K562 (cell line): ENCODE measurements around the gene POU3F1. TPM values are rescaled to one million over a fixed set of nuclear protein-coding genes. Genes with fewer than 3 reads are reported as not detected.
A peak's percentile ranks its signal among the peaks of the same experiment; 100 is the strongest.

Experiments
- CTCF ChIP-seq, 3 experiments: IDR thresholded peaks in 2 of 3; conservative IDR thresholded peaks in 1 of 3; 2 replicates each; pipeline ENCODE4 v1.5.1; 2011 to 2012; ENCODE audit warnings: low read length in 3 of 3, mild to moderate bottlenecking in 3 of 3, control low read depth in 2 of 3, improper control_type of control experiment in 1 of 3, inconsistent platforms in 1 of 3, low read depth in 1 of 3, mixed read lengths in 1 of 3, moderate library complexity in 1 of 3; ENCODE audit not compliant: insufficient read depth in 2 of 3
- EZH2 ChIP-seq: IDR thresholded peaks from 2 replicates; pipeline ENCODE4 v1.6.1; 2012; ENCODE audit warnings: low read depth, mild to moderate bottlenecking, inconsistent platforms, low read length, borderline replicate concordance
- FOXJ3 ChIP-seq: sonication (generic); formaldehyde crosslinking; IDR thresholded peaks from 2 replicates; pipeline ENCODE4 v1.4.0; 2020; ENCODE audit warnings: mild to moderate bottlenecking, missing genetic modification reagents
- JUND ChIP-seq, 2 experiments: IDR thresholded peaks; 2 replicates in 1 of 2; 3 replicates in 1 of 2; pipeline ENCODE4 v1.6.1; 2011; ENCODE audit warnings: borderline replicate concordance in 2 of 2, low read depth in 2 of 2, low read length in 2 of 2, improper control_type of control experiment in 1 of 2, missing biosample characterization in 1 of 2, missing genetic modification characterization in 1 of 2, missing genetic modification reagents in 1 of 2
- MTF1 ChIP-seq: fragments of 250-450 bp; sonication (Bioruptor Pico); IDR thresholded peaks from 2 replicates; pipeline ENCODE4 v1.9.0; 2021; ENCODE audit warnings: moderate library complexity, mild to moderate bottlenecking, inconsistent platforms, borderline replicate concordance
- NR2C2 ChIP-seq, 2 experiments: fragments of 200-800 bp in 1 of 2; sonication (Bioruptor generic) in 1 of 2; sonication (generic) in 1 of 2; formaldehyde crosslinking in 1 of 2; IDR thresholded peaks; 2 replicates each; pipeline versions ENCODE4 v1.6.1 to v1.8.0; 2016 to 2022; ENCODE audit warnings: mild to moderate bottlenecking in 1 of 2, missing compliant biosample characterization in 1 of 2, missing genetic modification characterization in 1 of 2, missing genetic modification reagents in 1 of 2
- RFX1 ChIP-seq: fragments of 450-650 bp; IDR thresholded peaks from 2 replicates; pipeline ENCODE4 v1.6.1; 2016; ENCODE audit warnings: mild to moderate bottlenecking, moderate library complexity
- SMAD2 ChIP-seq: fragments of 150-350 bp; IDR thresholded peaks from 2 replicates; pipeline ENCODE4 v1.6.1; 2014; ENCODE audit warnings: low read depth, mild to moderate bottlenecking, low read length
- TFE3 ChIP-seq: fragments of 450-650 bp; formaldehyde crosslinking; IDR thresholded peaks from 2 replicates; pipeline ENCODE4 v1.4.0; 2020; ENCODE audit warnings: mild to moderate bottlenecking, mixed read lengths
- ZNF318 ChIP-seq, 2 experiments: fragments of 450-650 bp; IDR thresholded peaks; 2 replicates each; pipeline ENCODE4 v1.6.1; 2016; ENCODE audit warnings: mild to moderate bottlenecking in 2 of 2, borderline replicate concordance in 1 of 2, low read depth in 1 of 2, moderate library complexity in 1 of 2
- ZNF77 ChIP-seq: fragments of 250-450 bp; sonication (Bioruptor Pico); IDR thresholded peaks from 2 replicates; pipeline ENCODE4 v1.5.0; 2020
- polyA plus RNA-seq, 8 experiments: library from polyadenylated mRNA; depleted of rRNA in 4 of 8; stranded (reverse) in 5 of 8; unstranded in 3 of 8; fragments of >200 nt; fragmentation: Nextera tagmentation in 2 of 8; fragmentation: Illumina TruSeq in 1 of 8; extraction: Ambion mirVana in 2 of 8; extraction: Trizol in 1 of 8; gene quantifications; 2 replicates each; pipeline versions ENCODE4 v1.2.1 to v1.2.3, GENCODE V29; 2011 to 2014; ENCODE audit warnings: inconsistent platforms in 1 of 8, missing spikeins in 1 of 8
- total RNA-seq, 7 experiments: library from RNA; depleted of rRNA in 6 of 7; stranded (reverse); fragments of >200 nt in 6 of 7; fragmentation: Illumina TruSeq in 2 of 7; extraction: Trizol in 2 of 7; gene quantifications; 2 replicates each; pipeline versions ENCODE4 v1.2.1 to v1.2.3, GENCODE V29; 2011 to 2021; ENCODE audit warnings: low replicate concordance in 1 of 7

POU3F1 gene
- total and polyA plus RNA-seq, 9 of the 15 experiments (the other 6 are each of a cell fraction or from before 2014, with no cell fraction given), result 0.09 TPM; not detected in 8

GRCh38 chr1:37999430-38000232 is 47.0 kb downstream of the POU3F1 start (continued):
- TF ChIP-seq NR2C2 (CRISPR knock-in tag; IDR thresholded peaks at IDR 0.05), result no peak; the same call in 1 of the 2 replicates
- peak; percentile 92 for TF ChIP-seq NR2C2 (tag; IDR thresholded peaks at IDR 0.05)
- TF ChIP-seq SMAD2, result no peak
- no peak for TF ChIP-seq EZH2
- TF ChIP-seq TFE3 (CRISPR knock-in tag), result no peak
- TF ChIP-seq ZNF77 (CRISPR knock-in tag), result 0 out of 2 replicates have a peak, but pooled peaks have one; percentile 29
- 0 out of 4 replicates have a peak, but pooled peaks of 1 of the 2 experiments have one; percentile 29 for TF ChIP-seq ZNF318 (IDR thresholded peaks at IDR 0.05; ENCODE audit: borderline replicate concordance in 1 of 2, low read depth in 1 of 2)
- no peak for TF ChIP-seq MTF1
- TF ChIP-seq FOXJ3, result no peak
- no peak for TF ChIP-seq RFX1
- TF ChIP-seq JUND (IDR thresholded peaks at IDR 0.05; ENCODE audit: borderline replicate concordance, low read depth, low read length), result peak; percentile 100
- TF ChIP-seq JUND (tag; IDR thresholded peaks at IDR 0.05; ENCODE audit: borderline replicate concordance, low read depth, low read length), result peak; percentile 98; the same call in 2 of the 3 replicates
- no peak for TF ChIP-seq CTCF (IDR thresholded peaks at IDR 0.05 in 2 of 3, conservative IDR thresholded peaks at IDR 0.05 in 1 of 3; ENCODE audit: insufficient read depth in 2 of 3, low read depth in 1 of 3, low read length in 3 of 3)
